Stimulated activated naive CD4-positive, alpha-beta T cell (primary cell): ENCODE results near the gene MOXD1.
"Not testable (repeated sequence)": the region's sequence is repeated elsewhere in the genome, so short reads cannot be mapped to it uniquely, and the experiment has no call there.

Experiments used
- DNase-seq, 6 experiments: peaks; one replicate each; lab custom pipeline; 2025; lab: John Stamatoyannopoulos, UW

Gene MOXD1

DNA sequence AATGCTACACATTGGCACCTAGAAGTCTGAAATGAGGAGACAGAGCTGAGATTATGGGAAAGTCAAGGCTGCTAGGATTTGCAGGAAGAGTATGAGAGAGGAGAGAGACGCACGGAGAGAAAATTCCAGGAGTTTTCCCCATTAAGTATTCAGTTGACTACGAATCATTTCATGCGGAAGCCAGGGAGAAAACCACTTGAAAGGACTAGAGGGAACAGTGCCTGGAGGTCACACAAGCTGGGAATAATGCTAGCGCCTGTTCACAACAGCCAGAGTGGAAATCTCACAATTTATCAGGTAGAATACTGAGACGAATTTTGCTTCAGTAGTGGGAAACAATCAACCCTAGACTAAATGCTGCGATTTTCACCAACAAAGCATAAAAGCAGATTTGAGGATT, 118.6 kb downstream of the MOXD1 start:
- no peak for DNase-seq

DNA sequence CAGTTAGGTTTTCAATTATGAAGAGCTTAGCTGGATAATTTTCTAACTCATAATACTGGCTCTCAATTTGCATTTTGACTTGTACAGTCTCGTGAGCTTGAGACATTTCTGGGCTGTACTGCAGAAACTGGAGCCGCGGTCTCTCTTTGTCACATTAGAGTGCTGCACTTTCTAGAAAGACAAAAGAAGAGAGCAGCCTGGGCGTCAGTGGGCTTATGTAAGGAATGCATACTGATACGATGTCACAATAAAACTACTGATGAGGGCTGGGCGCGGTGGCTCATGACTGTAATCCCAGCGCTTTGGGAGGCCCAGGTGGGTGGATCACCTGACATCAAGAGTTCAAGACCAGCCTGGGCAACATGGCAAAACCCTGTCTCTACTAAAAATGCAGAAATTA, 120.8 kb downstream of the MOXD1 start:
- DNase-seq, result no peak

DNA sequence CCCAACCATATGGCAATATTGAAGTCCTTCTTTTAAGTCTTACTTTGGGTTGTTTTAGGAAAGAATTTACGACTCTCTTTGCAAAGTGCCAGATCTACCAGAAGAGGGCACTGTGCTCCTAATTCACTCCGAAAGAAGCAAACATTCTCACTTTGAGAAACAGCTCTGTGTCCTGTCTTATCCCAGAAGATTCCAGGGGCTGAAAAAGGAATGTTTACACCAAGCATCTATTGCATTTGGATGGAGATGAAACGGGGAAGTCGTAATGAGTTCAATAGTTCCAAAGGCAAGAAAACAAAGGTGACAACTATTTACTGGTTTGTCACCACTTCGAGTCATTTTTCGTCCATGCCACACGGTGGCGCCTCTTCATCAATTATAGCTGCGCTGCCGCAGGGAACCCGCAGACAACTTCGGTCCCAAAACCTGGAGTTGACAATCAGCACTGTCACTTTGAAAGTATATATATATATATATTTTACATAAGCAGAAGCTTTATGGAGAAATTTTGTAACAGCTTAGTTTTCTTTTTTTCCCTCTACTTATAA, 121.6 kb downstream of the MOXD1 start:
- DNase-seq, result peak; percentile 27 to 90 (median 56)

DNA sequence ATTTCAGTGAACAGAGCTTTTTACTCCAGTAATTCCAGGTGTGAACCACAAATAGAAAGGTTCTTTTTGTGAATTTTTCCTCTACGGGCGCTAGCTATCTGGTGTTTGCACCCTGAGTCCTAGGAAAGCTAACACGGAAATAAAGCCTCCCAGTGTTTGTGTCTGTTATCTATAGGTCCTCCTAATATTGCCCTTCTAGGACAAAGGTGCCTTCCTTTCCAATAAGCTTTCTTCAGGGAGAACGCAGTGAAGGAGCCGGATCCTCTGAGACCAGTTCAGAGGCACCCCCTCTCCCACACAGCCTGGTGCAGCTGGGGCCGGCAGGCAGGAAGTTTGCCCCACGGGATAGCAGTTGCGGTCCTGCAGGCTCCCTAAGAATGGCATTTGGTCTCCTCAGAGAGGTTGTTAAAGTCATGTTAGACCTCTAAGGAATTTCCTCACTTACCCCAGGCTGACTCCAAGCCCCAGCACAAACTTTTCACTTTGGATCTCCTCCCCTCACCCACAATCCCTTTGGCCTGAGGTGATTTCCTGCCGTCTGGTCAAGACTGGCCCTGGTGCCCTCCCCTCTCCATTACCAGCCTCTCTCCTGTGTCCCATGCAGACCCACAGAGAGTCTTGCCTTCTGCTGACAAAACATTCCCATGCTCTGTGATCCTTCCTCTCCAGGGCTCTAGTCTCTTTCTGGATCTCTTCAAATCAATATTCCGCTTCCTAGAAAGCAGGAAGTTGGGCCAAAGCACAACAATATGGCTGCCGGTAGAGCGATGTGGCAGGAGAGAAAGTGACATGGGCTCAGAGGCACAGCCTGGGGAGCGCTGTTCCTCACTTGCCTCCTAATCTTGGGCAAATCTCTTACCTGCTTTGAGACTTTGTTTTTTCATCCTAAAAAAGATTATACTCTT, 126.0 kb downstream of the MOXD1 start:
- no peak for DNase-seq

DNA sequence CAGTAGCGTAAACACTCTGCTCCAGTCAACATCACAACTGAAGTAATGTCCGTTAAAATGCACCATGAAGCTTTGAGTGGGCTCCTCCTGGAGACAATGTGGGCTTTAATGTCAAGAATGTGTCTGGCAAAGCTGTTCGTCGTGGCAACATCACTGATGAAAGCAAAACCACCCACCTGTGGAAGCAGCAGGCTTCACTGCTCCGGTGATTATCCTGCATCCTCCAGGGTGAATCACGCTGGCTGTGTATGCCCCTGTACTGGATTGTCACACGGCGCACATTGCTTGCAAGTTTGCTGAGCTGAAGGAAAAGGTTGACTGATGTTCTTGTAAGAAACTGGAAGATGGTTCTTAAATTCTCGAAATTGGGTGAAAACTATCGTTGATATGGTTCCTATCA, 128.5 kb downstream of the MOXD1 start:
- DNase-seq, result no peak

DNA sequence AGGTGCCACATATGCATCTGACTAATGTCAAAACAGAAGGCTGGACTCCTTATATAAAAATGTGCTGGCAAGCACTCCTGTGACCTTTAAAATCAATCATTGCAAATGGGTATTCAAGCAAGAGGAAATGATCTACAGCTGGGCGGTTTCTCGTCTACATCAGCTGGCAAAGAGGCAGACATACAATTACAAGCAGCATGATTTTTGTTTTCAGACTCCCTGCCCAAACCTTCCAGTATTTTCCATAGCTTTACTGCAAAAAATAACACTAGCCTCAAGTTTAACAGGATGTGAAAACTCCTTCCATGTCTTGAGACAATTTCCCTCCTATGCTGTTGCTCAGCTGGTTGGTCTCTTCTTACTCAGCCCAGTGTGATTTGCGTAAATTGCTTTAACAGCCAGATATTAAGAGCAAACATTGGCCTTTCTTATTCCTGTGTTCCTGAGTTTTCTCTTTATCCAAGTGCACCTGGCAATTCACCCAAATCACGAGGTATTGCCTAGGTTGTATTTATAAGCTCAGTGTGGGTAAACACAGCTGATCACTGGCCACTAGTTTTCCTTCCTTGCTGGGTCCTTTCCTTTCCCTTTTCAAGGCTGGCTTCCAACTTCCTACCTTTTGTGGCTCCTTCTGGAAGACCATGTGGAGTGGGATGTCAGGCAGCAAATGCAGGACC, 130.4 kb downstream of the MOXD1 start:
- no peak for DNase-seq

DNA sequence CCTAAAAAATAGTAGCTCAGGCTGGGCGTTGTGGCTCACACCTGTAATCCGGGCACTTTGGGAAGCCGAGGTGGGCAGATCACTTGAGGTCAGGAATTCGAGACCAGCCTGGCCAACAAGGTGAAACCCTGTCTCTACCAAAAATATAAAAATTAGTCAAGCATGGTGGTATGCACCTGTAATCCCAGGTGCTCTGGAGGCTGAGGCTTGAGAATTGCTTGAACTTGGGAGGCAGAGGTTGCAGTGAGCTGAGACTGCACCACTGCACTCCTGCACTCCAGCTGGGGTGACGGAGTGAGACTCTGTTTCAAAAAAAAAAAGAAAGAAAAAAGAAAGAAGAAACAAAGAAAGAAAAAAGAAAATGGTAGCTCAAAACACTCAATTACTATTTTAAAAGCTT, 132.6 kb downstream of the MOXD1 start:
- not testable (repeated sequence) for DNase-seq

DNA sequence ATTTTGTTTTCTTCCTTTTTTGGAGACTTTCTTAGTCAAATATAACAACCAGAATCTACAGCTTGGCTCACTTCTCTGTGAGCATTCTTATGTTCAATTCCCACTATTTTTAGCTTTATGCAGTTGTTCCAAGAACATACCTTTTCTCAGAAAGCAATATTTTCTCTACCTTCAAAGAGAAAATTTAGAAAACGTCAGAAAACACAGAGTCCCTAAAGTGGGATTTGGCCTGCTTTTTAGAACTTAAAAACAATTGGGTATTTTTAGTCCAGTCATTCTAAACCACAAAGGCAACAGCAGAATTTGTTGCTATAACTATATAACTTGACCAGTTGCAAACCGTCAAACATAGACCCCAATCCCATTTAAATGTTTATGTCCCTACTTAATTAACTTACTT, 133.1 kb downstream of the MOXD1 start:
- no peak for DNase-seq

DNA sequence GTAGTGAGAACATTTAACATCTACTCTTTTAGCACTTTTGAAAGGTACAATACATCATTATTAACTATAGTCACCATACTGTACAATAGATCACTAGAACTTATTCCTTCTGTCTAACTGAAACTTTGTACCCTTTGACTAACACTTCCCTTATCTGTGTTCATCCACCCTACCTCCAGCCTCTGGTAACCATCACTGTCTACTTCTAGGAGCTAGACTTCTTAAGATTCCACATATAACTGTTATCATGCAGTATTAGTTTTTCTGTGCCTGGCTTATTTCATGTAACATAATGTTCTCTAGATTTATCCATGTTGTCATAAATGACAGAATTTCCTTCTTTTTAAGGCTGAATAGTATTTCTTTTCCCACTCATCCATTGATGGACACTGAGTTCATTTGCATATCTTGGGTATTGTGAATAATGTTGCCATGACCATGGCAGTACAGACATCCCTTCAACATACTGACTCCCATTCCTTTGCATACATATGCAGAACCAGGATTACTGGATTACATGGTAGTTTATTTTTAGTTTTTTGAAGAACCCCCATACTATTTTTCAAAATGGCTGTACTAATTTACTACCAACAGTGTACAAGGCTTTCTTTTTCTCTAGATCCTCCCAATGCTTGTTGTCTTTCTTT, 135.7 kb downstream of the MOXD1 start:
- no peak for DNase-seq

DNA sequence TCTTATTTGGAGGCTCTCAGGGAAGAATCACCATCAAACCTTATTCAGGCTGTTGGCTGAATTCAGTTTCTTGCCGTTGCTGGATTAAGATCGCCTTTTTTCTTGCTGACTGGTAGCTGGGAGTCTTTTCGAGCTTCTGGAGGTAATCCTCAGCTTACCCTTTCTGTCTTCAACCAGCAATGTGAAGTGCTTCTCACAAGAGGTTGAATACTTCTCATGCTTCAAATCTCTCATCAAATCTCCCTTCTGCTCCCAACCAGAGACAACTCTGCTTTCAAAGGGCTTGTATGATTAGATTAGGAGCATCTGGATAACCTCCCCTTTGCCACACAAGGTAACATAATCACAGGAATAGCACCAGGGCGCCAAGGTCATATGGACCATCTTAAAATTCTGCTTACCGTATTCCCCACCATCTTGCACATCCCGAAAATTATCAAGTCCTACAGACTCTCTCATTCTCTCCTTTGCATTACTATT, 137.2 kb downstream of the MOXD1 start:
- DNase-seq, result no peak

DNA sequence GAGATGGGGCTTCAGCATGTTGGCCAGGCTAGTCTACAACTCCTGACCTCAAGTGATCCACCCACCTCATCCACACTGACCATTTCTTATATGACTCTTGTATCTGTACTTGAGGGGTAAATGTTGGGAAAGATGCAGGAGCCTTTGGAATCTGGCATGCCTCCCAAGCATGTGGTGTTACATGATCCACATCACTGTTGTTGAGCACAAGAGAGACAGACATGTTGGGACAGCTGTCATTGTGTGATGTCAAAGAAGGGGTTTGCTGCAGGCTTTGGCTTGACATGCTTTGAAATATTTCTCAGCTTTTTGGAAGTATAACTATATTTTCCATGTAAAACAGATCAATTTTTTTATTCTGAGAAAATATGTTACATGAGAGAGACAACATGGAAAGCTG, 139.9 kb downstream of the MOXD1 start:
- DNase-seq, result no peak

DNA sequence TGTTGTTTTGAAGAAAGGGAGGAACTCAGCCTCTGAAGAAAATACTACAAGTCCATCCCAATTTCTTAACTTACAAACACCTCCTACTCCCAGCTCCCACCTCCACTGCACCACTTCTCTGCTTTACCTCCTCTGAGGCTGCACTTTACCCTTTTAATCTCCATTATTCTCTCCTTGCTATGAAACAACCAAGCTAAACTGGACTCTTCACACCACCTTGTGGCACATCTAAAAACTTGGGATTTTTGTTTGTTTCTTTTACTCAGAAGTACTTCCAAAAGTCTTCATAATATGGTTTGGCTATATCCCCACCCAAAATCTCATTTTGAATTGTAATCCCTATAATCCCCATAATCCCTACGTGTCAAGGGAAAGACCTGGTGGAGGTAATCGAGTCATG, 142.2 kb downstream of the MOXD1 start:
- no peak for DNase-seq

DNA sequence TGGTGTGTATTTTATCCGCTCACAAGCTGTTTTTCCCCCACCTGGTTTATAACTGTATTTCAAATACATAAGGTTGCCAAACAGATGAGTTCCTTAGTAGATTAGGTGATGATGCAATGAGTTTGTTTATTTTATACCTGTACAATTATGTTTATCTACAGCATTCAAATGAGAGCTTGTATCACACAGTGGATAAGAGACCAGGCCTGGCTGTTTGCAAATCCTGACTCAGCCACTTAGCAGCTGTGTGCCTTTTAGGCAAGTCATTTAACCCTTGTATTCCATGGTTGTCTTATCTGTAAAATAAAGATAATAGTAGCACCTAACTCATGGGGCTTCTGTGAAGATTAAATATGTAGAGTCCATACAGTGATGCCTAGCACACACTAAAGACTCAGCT, 143.7 kb downstream of the MOXD1 start:
- no peak for DNase-seq

DNA sequence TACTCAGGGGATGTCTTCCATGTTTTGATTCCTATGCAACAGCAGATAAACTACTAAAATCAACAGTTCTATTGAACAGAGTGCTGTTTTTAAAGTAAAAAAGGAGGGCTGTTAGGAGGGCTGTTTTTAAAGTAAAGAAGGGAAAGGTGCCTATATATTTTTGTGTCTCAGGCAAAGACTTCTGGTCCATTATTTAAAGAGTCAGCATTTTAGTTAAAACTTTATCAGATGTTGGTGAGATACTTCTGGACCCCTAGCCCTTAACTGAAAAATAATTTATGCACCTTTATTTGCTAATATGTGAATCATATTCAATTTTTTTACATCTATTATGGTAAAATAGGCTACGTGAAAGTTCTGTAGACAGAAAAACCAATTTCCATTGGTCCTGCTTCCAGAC, 144.8 kb downstream of the MOXD1 start:
- no peak for DNase-seq

DNA sequence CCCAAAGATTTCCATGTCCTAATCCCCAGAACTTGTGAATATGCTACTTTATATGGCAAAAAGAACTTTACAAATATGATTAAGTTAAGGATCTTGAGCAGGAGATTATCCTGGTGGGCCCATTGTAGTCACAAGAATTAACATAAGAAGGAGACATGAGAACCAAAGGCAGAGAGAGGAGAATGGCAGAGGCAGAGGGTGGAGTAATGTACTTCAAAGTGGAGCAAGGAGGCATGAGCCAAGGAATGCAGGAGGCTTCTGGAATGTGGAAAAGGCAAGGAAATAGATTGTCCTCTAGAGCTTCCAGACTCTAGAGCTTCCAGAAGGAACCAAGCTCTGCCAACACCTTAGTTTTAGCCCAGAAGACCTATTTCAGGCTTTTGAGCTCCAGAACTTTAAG, 147.4 kb downstream of the MOXD1 start:
- DNase-seq, result no peak

DNA sequence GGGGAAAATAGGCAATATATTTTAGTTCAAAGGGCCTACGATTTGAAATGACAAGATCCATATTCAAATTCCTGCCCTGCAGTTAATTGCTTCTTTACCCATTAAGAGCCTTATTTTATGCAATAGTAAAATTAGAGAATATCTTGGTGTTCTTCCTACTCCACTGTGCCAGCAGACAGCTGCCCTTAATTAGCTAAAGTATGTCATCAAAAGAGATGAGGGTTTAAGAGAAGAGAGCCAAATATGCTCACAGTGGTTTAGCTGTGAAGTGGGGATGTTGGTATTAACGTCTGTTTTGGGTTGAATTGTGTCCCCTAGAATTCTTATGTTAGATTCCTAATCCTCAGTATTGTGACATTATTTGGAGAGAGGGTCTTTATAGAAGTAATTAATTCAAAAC, 148.1 kb downstream of the MOXD1 start:
- DNase-seq, result no peak

DNA sequence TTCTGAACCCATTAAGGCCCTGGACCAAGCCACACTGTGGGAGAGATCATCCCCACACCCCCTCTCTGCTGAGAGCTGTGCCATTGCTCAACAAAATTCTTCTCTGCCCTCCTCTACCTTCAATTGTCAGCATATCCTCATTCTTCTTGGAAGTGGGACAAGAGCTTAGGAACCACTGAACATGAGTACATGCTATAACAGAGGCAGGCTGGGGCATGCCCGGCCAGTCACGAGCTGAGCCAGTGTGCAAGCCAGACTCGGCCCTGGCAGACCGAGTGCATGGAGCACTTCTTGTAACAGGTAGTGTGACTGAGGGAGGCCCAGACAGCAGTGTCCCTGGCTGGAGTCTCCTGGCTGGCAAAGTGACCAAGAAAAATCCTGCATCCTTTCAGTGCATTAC, 149.2 kb downstream of the MOXD1 start:
- no peak for DNase-seq

DNA sequence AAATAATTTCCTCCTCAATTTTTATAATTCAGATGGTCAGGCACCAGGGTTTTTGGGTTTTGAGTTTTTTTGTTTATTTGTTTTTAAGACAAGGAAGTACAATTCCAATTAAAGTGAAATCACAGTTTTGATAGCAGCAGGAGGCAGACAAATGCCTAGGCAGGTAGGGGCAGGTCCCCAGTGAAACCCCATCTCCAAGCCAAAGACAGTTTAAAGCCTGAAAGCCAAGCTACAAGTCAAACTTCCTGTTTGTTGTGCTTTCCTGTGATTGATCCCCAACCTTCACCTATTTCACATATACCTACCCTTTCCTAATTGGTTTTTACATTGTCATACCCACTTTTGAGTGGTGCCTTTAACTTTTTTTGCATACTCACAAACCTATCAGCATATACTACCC, 149.6 kb downstream of the MOXD1 start:
- no peak for DNase-seq

DNA sequence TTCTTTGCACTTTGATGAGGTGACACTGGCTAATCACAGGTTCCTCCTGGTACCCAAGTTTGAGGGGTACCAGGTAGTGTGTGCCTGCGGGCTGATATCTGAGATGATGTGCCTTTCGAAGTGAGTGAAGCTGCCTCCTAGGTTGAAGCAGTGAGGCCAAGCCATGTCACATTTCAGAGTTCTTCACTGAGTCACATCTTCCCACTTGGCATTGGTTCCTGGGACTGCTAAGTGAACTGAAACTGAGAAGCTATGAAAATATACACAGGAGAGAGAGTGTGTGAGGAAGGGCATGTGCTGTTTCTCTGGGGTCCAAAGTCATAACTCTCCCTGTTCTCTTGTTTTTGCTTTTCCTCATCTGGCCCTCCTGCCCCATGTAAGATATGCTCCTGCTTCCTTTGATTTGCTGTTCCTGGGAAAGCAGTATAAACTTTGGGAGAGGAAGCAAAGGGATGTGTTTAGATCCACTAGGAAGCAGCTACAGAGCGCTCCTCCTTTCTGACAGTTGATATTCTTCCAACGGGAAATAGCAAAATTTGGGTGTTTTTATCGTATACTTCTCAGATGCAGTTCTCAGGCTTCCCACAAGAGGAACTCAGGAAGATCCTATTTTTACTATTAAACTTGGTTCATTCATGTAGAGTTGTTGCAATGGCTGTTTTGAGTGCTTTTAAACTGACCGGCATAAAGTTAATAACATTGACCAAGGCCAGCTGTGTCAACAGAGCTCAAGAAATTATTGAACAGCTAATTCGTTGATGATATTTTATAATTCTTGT, 153.7 kb downstream of the MOXD1 start:
- no peak for DNase-seq

DNA sequence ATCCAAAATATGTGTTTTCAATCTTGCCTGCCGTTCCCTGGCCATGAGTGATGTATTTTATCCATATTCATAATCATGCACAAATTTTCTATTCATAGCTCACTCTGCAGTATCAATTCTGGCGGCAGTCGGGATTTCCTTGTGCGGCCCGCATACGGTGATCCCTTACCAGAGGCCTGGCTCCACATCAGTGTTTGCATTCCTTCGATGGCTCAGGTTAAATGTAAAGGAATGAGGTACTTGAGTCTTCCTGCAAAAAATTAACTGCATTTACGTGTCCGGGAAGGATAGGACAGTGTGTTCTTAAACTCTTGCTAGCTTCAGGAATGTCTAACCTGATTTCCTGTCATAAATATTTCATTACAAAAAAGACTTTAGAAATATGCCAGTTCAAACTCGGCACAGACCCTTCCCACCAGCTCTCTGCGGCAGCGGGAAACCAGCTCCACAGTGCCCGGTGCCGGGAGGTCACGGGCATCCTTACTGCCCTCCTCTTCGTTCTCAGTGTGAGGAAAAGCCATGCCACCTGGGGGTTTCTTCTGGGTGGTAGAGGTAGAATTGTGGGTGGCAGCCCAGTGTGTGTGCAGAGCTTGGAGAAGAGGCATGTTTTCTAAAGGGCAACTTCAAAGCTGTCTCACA, 154.5 kb downstream of the MOXD1 start:
- no peak for DNase-seq

DNA sequence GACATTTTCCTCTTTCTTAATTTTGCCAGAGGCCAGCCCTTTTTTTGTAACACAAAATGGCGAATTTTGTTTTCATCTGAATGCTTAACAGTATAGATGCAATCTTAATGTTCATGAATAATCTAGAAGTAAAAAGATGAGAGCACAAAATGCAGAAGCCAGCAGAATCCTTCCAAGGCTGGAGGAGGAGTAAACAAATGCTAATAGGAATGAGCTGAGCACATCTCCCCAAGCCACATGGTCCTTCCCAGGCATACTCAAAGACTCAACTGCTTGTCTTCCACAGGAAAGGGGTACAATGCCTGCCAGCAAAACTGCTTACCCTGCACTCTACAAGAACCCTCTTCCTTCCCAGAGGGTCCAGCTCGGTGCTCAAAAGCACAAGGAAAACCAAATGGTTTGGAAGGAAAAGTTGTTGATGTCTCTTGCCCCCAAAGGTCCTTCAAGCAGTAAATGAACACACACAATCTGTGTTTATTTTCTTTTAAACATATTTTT, 155.1 kb downstream of the MOXD1 start:
- DNase-seq, result no peak
